HFF-Myc (cell line): Measurements from ENCODE around the gene MYH15.

Experiments used
- DNase-seq: peaks from one replicate; pipeline ENCODE4 v3.0.0-alpha.2; 2011; ENCODE audit warnings: low read depth; ENCODE audit errors: extremely low read depth
- H3K4me3 ChIP-seq: replicated peaks from 2 replicates; pipeline ENCODE4 v1.5.1; 2011; ENCODE audit warnings: low read depth, mild to moderate bottlenecking, control low read depth, low read length
- TF ChIP-seq, protein P1 (sequence below): IDR thresholded peaks from 2 replicates; pipeline ENCODE4 v1.5.1; 2012; ENCODE audit warnings: mild to moderate bottlenecking, low read depth, low read length, control low read depth; ENCODE audit errors: missing control alignments

MYH15 gene

DNA sequence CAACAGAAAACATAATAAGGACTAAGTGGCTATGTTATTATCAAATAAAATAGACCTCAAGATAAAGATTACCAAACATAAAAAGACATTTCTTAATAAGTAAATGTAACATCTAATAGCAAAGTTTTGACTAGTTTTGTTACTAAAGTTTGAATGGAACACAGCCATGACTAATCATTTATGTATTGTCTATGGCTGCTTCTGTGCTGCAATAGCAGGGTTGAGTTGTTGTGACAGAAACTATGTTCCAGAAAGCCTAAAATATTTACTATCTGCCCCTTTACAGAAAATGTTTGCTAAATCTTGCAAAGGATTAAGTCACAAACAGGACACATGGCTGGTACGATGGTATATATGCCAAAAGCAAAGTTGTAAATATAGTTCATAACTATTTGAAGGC lies 37.9 kb upstream of the MYH15 start:
- TF ChIP-seq, protein P1, sequence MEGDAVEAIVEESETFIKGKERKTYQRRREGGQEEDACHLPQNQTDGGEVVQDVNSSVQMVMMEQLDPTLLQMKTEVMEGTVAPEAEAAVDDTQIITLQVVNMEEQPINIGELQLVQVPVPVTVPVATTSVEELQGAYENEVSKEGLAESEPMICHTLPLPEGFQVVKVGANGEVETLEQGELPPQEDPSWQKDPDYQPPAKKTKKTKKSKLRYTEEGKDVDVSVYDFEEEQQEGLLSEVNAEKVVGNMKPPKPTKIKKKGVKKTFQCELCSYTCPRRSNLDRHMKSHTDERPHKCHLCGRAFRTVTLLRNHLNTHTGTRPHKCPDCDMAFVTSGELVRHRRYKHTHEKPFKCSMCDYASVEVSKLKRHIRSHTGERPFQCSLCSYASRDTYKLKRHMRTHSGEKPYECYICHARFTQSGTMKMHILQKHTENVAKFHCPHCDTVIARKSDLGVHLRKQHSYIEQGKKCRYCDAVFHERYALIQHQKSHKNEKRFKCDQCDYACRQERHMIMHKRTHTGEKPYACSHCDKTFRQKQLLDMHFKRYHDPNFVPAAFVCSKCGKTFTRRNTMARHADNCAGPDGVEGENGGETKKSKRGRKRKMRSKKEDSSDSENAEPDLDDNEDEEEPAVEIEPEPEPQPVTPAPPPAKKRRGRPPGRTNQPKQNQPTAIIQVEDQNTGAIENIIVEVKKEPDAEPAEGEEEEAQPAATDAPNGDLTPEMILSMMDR: no peak
- no peak overlapping the region for H3K4me3 ChIP-seq
- no peak for DNase-seq

DNA sequence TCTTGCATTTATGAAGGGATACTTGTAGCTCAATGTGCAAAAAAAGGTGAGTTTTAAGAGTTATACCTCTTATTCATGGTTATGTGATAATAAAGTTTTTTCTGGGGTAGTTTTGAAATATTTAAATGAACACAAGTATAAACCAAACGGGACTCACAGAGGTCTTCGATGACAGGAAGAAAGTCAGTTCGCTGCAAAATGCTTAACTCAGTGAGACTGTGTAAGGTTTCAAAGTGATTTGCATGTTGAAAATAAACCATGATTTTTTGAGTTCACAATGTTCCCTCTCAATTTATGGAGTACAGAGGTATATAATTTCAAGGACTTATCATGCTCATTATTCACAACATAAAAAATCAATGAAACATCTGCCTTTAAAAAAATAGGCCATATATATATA lies 36.3 kb upstream of the MYH15 start:
- H3K4me3 ChIP-seq: no peak overlapping the region
- TF ChIP-seq, protein P1: no peak
- no peak for DNase-seq

DNA sequence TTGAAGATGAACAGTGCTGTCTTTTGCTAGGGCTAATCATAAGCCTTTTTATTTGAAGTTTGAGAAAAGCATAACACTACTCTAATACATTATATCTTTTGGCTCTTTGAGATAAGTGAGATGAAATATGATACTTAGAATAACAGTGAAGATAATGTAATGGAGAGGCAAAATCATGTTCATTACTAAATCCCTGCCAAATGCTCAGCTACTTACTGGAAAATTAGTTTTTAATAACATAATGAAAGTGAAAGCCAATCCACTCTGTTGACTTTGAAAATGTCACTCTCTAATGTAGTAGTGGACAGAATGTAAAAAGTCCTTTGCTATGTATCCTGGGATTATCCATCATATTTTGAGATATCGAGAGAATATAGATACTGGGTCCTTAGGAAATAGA lies 35.9 kb upstream of the MYH15 start:
- H3K4me3 ChIP-seq: no peak overlapping the region
- no peak for DNase-seq
- TF ChIP-seq, protein P1: no peak

DNA sequence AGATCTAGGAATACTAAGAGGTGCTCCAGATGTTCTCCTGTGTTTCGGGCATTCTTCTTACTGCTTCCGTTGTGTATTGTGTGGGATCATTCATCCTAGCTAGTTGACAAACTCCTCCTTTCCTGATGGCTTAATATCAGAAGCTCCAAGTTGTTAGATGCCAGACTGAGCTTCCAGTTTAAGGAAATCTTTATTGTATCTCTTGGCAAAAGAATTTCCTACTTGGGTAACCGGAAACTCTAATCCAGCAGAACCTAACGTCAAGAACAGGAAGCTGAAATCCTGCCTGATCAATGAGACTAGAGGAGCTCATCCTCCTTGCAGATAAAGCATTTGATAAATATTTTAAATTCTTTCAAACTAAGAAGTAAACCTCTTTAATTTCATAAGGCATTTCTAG lies 27.7 kb upstream of the MYH15 start:
- no peak overlapping the region for H3K4me3 ChIP-seq
- TF ChIP-seq, protein P1: no peak
- DNase-seq: no peak

DNA sequence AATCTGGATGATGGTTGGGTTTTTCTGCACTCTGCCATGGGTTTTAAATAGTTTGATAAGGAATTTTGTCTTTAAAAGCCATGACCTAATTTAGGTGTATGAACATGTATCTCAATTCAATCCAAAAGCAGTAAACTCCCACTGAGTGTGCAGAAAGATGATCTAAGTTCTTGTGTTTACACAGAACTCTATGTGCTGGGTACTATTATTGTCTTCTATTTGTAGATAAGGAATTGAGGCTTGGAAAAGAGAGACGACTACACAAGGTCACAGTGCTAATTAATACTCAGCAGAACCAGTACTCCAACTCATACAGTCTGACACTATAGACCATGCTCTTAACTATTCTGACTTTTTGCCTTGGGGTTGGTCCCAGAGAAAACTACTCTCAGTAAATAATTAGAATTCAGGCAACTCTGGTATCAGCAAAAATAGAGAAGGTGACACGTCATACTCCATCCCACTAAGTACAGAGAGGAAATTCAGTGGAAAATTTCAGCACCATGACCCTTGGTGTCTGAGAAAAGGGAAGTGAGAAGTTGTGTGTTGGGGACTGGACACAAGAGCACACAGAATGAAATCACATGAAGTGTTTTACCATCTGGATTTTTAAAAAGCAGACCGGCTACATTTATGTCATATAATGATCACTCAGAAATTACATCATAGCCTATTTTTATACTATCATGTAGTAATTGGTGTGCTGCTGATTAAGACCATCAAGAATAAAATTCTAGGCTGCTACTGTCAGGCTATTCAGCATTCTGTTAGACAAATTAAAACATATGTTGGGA lies 18.3 kb upstream of the MYH15 start:
- TF ChIP-seq, protein P1: no peak
- H3K4me3 ChIP-seq: no peak overlapping the region
- DNase-seq: no peak

DNA sequence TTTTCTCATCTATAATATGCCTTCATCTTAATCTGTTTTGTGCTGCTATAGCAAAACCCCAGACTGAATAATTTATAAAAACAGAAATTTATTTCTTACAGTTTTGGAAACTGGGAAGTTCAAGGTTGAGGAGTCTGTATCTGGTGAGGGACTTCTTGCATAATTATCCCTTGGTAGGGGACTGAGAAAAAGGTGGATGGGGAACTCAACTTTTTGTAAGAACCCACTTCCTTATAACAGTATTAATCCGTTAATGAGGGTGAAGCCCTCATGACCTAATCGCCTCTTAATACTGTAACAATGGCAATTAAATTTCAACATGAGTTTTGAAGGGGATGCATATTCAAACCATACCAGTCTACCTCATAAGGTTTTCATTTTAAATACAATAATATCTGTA lies 17.4 kb upstream of the MYH15 start:
- no peak overlapping the region for H3K4me3 ChIP-seq
- TF ChIP-seq, protein P1: no peak
- DNase-seq: no peak

DNA sequence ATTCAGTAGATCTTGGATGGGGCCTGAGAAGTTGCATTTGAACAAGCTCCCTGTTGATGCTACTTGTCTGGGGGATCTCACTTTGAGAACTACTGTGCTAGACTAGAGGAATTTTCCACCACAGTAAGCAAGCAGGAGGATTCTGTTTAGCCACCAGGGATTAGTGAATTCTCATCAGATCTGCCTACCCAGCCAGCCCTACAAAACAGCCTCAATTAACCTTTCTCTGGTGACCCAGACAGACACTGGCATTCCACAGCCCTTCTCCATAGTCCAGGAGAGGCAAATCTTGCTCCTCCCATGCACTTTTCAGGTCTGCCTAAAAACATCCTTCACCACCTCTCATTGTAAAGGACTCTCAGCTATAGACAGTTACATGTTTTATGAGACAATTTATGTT lies 16.7 kb upstream of the MYH15 start:
- no peak for DNase-seq
- TF ChIP-seq, protein P1: no peak
- H3K4me3 ChIP-seq: no peak overlapping the region
